ENCODE data around the gene ADGRG3.
A peak's percentile ranks its signal among the peaks of the same experiment; 100 is the strongest.

Gene ADGRG3

GRCh38 chr16:57628008-57628781, 39.9 kb upstream of the ADGRG3 start, which contains the start of gene ADGRG1:
TSS of gene ADGRG1 (plus strand) at chr16:57628630. CDS start at chr16:57650288, 21,658 bp downstream.
- peak; percentile 86 for ATAC-seq
- TF ChIP-seq ZNF70 (CRISPR knock-in tag; IDR thresholded peaks at IDR 0.05) (no peak), CSRNP3 (CRISPR knock-in tag; IDR thresholded peaks at IDR 0.05) (no peak), ZFP3 (CRISPR knock-in tag; IDR thresholded peaks at IDR 0.05) (no peak), ARNTL (CRISPR knock-in tag; IDR thresholded peaks at IDR 0.05; ENCODE audit: borderline replicate concordance, low read depth) (no peak), TOX (CRISPR knock-in tag; IDR thresholded peaks at IDR 0.05; ENCODE audit: borderline replicate concordance) (no peak), TCF4 (CRISPR knock-in tag; IDR thresholded peaks at IDR 0.05; ENCODE audit: borderline replicate concordance) (no peak), TSHZ2 (CRISPR knock-in tag; IDR thresholded peaks at IDR 0.05) (no peak), OSR1 (CRISPR knock-in tag; IDR thresholded peaks at IDR 0.05) (no peak), BACH2 (CRISPR knock-in tag; IDR thresholded peaks at IDR 0.05; ENCODE audit: borderline replicate concordance) (no peak), SNAI2 (CRISPR knock-in tag; IDR thresholded peaks at IDR 0.05) (no peak), ZNF8 (CRISPR knock-in tag; IDR thresholded peaks at IDR 0.05) (no peak), CSDC2 (CRISPR knock-in tag; IDR thresholded peaks at IDR 0.05) (no peak)
- TF ChIP-seq, protein P1, sequence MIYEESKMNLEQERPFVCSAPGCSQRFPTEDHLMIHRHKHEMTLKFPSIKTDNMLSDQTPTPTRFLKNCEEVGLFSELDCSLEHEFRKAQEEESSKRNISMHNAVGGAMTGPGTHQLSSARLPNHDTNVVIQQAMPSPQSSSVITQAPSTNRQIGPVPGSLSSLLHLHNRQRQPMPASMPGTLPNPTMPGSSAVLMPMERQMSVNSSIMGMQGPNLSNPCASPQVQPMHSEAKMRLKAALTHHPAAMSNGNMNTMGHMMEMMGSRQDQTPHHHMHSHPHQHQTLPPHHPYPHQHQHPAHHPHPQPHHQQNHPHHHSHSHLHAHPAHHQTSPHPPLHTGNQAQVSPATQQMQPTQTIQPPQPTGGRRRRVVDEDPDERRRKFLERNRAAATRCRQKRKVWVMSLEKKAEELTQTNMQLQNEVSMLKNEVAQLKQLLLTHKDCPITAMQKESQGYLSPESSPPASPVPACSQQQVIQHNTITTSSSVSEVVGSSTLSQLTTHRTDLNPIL (CRISPR knock-in tag; IDR thresholded peaks at IDR 0.05; ENCODE audit: low read depth): no peak

GRCh38 chr16:57628783-57629293, 39.3 kb upstream of the ADGRG3 start:
- TF ChIP-seq ZFP3 (CRISPR knock-in tag; IDR thresholded peaks at IDR 0.05) (no peak), ZNF8 (CRISPR knock-in tag; IDR thresholded peaks at IDR 0.05) (no peak), PPARA (CRISPR knock-in tag; IDR thresholded peaks at IDR 0.05; ENCODE audit: borderline replicate concordance) (no peak), ZNF565 (CRISPR knock-in tag; conservative IDR thresholded peaks at IDR 0.05; ENCODE audit: low read depth) (no peak), CSRNP3 (CRISPR knock-in tag; IDR thresholded peaks at IDR 0.05) (no peak), ESRRG (CRISPR knock-in tag; IDR thresholded peaks at IDR 0.05) (no peak), GLIS3 (CRISPR knock-in tag; IDR thresholded peaks at IDR 0.05) (no peak), POU6F1 (CRISPR knock-in tag; IDR thresholded peaks at IDR 0.05; ENCODE audit: borderline replicate concordance, low read depth) (no peak), TCF4 (CRISPR knock-in tag; IDR thresholded peaks at IDR 0.05; ENCODE audit: borderline replicate concordance) (no peak)
- no peak for ATAC-seq

DNA sequence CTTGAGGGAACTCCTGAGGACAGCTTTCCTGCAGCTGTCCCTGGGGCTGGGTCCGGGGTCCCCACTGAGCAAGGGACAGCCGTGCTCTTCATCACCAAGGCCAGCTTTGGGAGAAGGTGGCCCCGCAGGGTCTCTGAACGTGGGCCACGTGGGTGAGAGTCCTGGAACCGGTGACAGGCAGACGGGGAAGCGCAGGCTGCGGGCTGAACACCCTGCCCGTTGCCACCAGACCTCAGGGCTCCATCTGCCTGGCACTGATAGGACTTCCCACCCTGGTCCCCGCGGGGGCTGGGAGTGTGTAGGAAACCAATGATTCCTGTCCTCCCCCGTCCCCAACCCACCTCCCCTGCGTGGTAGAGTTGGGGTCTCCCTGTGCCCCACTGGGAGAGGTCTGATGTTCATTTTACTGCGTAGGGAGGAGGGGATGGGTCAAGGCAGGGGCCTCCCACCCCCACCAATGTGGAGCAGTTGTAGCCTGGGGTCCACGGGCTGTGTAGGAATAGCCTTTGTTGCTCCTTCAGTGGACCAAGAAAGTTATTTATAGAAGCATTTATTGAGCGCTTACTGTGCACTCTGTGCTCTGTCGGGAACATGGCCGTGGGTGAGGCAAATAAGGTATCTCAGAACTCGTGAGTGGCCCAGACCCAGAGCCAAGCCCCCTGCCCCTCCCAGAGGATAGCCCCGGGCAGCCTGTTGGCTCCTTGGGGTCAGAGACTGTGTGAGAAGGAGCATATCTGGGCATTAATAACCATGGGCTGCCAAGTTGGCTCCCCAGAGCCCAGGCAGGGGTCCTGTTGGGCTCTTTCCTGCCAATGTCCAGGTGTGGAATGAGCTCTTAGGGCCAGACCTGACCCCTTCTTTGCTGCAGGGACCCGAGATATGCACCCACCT, 38.3 kb upstream of the ADGRG3 start:
- no peak for ATAC-seq
- TF ChIP-seq OSR1 (CRISPR knock-in tag; IDR thresholded peaks at IDR 0.05) (no peak), GLIS3 (CRISPR knock-in tag; IDR thresholded peaks at IDR 0.05) (no peak), ARNTL (CRISPR knock-in tag; IDR thresholded peaks at IDR 0.05; ENCODE audit: borderline replicate concordance, low read depth) (no peak), ZFP3 (CRISPR knock-in tag; IDR thresholded peaks at IDR 0.05) (no peak), BACH2 (CRISPR knock-in tag; IDR thresholded peaks at IDR 0.05; ENCODE audit: borderline replicate concordance) (no peak), TOX (CRISPR knock-in tag; IDR thresholded peaks at IDR 0.05; ENCODE audit: borderline replicate concordance) (no peak), CSRNP3 (CRISPR knock-in tag; IDR thresholded peaks at IDR 0.05) (no peak)
